ENCODE results near the gene NKAIN4. TPM values are rescaled to one million over a fixed set of nuclear protein-coding genes. Genes with fewer than 3 reads are reported as not detected.
A peak's percentile ranks its signal among the peaks of the same experiment; 100 is the strongest.
"Not testable (repeated sequence)": the region's sequence is repeated elsewhere in the genome, so short reads cannot be mapped to it uniquely, and the experiment has no call there.

Gene NKAIN4
- total RNA-seq, 1 donor from 2014 or later = not detected

DNA sequence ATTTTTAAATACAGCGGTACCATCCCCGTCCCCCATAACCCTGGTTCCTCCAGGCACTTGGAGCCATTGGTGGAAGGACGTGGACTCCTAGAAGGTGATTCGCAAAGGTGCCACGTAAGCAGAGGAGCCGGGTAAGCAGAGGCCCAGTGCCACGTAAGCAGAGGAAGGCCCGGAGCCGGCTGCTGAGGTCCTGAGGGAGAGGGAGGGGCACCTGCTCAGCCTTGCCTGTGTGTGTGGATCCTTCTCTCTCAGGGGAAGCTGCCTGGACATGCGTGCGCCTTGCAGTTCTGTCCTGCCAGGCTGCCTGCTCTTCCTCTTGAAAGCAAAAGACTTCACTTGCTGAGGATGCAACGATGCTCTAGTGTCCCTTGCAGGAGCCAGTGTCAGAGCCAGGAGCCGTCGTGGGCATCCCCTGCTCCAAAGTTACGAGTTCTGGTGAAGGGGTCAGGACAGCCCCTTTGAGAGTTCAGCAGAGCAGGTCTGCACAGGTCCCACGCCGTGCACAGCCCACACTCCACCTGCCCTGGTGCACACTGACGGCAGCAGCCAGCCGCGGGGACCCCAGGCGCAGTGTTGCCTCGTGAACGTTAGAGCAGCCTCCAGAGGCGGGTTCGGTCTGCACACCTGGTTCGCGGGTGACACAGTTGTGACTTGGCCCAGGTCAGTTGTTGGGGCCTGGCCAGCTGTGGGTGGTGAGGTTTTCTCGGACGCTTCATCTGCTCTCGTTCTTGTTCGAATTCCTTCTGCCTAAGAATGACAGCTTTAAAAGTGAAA, 1.9 kb upstream of the NKAIN4 start:
- peak; percentile 85 for ATAC-seq

DNA sequence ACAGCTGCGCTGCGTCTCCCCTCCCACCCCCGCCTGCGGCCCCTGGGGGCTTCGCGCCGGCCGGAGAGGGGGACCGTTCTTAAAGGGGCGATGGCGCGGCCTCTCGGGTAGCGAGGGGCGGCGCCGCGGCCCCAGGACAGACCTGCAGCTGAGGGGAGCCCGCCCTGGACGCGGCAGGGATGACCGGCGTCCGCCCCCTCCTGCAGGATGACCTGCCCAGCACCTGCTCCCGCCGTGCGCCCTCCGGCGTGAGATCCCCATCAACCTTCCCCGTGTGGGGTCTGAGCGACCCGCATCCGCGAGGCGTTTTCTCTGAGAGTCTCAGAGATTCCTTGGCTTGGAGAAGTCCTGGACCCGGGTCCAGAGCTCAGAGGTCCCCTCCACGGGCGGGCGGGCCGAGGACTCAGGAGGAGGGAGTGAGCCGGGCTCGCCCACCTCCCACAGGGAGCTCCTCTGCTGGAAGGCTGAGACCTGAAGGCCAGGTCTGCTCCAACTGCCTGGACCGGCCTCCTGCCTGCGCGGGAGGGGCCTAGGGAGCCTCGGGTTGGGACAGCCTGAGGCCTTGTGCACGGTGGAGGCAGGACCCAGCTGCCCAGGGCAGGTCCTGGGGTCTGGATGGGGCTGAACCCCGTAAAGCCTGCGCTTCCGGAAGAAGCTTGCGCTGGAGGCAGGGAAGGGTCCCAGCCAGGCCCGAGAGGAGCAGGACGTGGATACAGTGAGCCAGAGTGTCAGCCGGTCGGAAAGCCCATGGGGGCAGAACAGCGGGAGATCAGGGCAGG, 532 bp upstream of the NKAIN4 start:
- peak; percentile 9 for ATAC-seq

- ATAC-seq = no peak
These were observed 628 bp downstream of the NKAIN4 start for GRCh38 chr20:63253438-63254231.

DNA sequence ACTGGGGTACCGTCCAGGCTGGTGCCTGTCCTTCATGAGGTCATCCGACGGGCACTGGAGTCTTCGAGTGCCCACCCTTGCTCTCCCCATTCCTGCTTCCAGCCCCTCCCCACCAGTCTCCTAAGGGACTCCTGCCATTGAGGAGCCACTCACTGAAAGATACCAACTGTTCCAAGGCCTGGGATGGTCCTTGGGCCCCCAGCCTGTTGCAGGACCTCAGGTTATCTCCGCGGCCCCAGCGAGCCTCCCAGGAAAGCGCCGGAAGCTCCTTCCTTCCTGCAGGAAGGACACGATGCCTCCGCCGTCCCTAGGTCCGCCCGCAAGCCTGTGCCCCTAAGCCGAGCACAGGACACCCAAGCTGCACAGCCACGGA, 1.2 kb downstream of the NKAIN4 start:
- no peak for ATAC-seq

DNA sequence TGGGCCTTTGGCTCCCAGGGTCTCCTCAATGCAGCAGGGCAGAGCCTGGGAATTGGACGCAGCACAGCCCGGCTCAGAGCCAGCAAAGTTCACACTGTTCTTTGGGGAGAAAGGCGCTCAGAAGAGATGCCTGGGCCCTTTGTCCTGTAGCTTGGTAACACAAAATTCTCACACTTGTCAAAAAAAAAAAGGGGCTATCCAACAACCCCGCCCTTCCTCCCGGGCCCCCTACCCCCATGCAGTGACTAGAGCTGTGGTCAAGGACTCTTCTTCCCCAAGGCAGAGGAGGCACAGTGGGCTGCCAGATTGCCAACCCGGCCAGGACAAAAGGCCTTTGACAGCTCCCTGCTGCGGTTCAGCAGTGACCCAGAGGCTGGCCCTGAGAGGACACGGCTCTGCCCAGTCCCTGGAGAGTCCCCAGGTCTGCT, 2.0 kb downstream of the NKAIN4 start:
- no peak for ATAC-seq

GRCh38 chr20:63251350-63251749, 2.9 kb downstream of the NKAIN4 start:
- not testable (repeated sequence) for ATAC-seq

- ATAC-seq = no peak
These were observed 4.4 kb downstream of the NKAIN4 start for GRCh38 chr20:63249891-63250290.

GRCh38 chr20:63248835-63249591, 5.2 kb downstream of the NKAIN4 start:
- ATAC-seq = no peak

- ATAC-seq = no peak
These were observed 6.5 kb downstream of the NKAIN4 start for GRCh38 chr20:63247671-63248228.

DNA sequence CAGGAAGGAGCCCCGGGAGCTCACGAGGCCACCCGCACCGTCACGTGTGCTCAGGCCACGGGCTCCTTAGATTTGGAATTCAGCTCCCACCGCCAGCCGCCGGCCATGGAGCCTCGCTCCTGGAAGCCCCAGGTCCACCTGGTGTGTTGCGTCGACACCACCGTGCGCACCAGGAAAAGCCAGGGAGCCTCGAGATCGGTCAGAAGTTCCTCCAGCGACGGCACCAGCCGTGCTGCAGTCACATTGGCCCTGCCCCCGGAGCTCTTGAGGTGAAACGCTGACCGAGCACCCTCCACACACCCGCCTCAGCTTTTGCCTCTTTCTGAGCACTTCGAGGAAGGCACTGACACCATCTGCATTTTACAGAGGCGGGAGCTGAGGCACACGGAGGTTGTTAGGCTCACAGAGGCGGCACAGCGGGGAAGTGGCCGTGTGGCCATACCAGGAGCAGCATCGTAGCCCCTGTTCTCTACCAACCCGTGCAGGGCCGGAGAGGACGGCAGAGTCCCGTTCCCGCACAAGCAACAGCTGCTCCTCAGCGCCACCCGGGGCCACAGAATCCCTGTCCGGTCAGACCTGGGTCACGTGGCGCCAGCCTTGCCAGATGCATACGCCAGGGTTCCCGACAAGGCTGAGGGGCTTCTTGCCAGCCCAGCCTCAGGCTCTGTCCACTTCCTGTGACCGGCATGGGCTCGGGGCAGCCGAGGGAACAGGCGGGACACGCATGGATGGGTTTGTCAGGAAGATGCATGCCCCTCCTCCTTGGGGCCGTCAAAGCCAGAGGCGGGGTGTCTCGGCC, 7.6 kb downstream of the NKAIN4 start:
- no peak for ATAC-seq

GRCh38 chr20:63244468-63244867, 9.8 kb downstream of the NKAIN4 start:
- ATAC-seq = no peak

- no peak for ATAC-seq
These were observed 10.5 kb downstream of the NKAIN4 start for GRCh38 chr20:63243604-63244247.

- ATAC-seq = no peak
These were observed 11.5 kb downstream of the NKAIN4 start for GRCh38 chr20:63242736-63243135.

- ATAC-seq = no peak
These were observed 13.0 kb downstream of the NKAIN4 start for GRCh38 chr20:63241272-63241671.

GRCh38 chr20:63240004-63240403, 14.3 kb downstream of the NKAIN4 start:
- no peak for ATAC-seq

- ATAC-seq = no peak
These were observed 14.8 kb downstream of the NKAIN4 start for GRCh38 chr20:63239431-63239830.

GRCh38 chr20:63238514-63239125, 15.6 kb downstream of the NKAIN4 start:
- ATAC-seq = no peak

GRCh38 chr20:63238031-63238430, 16.2 kb downstream of the NKAIN4 start:
- ATAC-seq = no peak

GRCh38 chr20:63236116-63236837, 18.0 kb downstream of the NKAIN4 start:
- ATAC-seq = no peak
